ENCODE results near the gene EXD3.

The EXD3 gene

GRCh38 chr9:137309368-137310188 is 113.4 kb downstream of the EXD3 start:
- TF ChIP-seq CTCF (conservative IDR thresholded peaks at IDR 0.05; ENCODE audit: low read depth, low read length), result no peak
- Histone ChIP-seq H3K27me3 (ENCODE audit: insufficient read depth, low read depth) (no peaks in the 10 kb centered on the region; the same call in 1 of the 2 replicates), H3K4me1 (ENCODE audit: low read depth, poor library complexity, severe bottlenecking) (peaks cover 7% of the 10 kb centered on the region), H3K9ac (no peak overlapping the region), H3K36me3 (ENCODE audit: insufficient read depth) (no peaks in the 10 kb centered on the region), H3K4me3 (IDR thresholded peaks at IDR 0.05; ENCODE audit: insufficient read depth, low read depth, low read length) (no peak overlapping the region), H3K4me2 (no peak overlapping the region), H4K20me1 (ENCODE audit: insufficient read depth) (no peaks in the 10 kb centered on the region), H3K27ac (no peak overlapping the region), H2AFZ (ENCODE audit: low read depth) (no peak overlapping the region), H3K79me2 (ENCODE audit: insufficient read depth, low read depth) (no peaks in the 10 kb centered on the region)

GRCh38 chr9:137308057-137308619 is 114.8 kb downstream of the EXD3 start:
- H3K27ac ChIP-seq, result no peak overlapping the region
- no peak for TF ChIP-seq CTCF (conservative IDR thresholded peaks at IDR 0.05; ENCODE audit: low read depth, low read length)
- H3K36me3 ChIP-seq (ENCODE audit: insufficient read depth), result no peaks in the 10 kb centered on the region
- no peaks in the 10 kb centered on the region for H4K20me1 ChIP-seq (ENCODE audit: insufficient read depth)
- H3K4me2 ChIP-seq, result no peak overlapping the region
- H3K9ac ChIP-seq, result no peak overlapping the region
- peaks cover 7% of the 10 kb centered on the region for H3K4me1 ChIP-seq (ENCODE audit: low read depth, poor library complexity, severe bottlenecking)
- H2AFZ ChIP-seq (ENCODE audit: low read depth), result no peak overlapping the region
- no peaks in the 10 kb centered on the region; the same call in 1 of the 2 replicates for H3K27me3 ChIP-seq (ENCODE audit: insufficient read depth, low read depth)
- H3K4me3 ChIP-seq (IDR thresholded peaks at IDR 0.05; ENCODE audit: insufficient read depth, low read depth, low read length), result no peak overlapping the region
- H3K79me2 ChIP-seq (ENCODE audit: insufficient read depth, low read depth), result no peaks in the 10 kb centered on the region

GRCh38 chr9:137307255-137308056 is 115.5 kb downstream of the EXD3 start:
- Histone ChIP-seq H3K27me3 (ENCODE audit: insufficient read depth, low read depth) (no peaks in the 10 kb centered on the region; the same call in 1 of the 2 replicates), H3K4me1 (ENCODE audit: low read depth, poor library complexity, severe bottlenecking) (peaks cover 7% of the 10 kb centered on the region), H4K20me1 (ENCODE audit: insufficient read depth) (no peaks in the 10 kb centered on the region), H2AFZ (ENCODE audit: low read depth) (no peak overlapping the region), H3K36me3 (ENCODE audit: insufficient read depth) (no peaks in the 10 kb centered on the region), H3K79me2 (ENCODE audit: insufficient read depth, low read depth) (no peaks in the 10 kb centered on the region), H3K4me2 (no peak overlapping the region), H3K4me3 (IDR thresholded peaks at IDR 0.05; ENCODE audit: insufficient read depth, low read depth, low read length) (no peak overlapping the region), H3K9ac (no peak overlapping the region), H3K27ac (no peak overlapping the region)
- no peak for TF ChIP-seq CTCF (conservative IDR thresholded peaks at IDR 0.05; ENCODE audit: low read depth, low read length)

DNA sequence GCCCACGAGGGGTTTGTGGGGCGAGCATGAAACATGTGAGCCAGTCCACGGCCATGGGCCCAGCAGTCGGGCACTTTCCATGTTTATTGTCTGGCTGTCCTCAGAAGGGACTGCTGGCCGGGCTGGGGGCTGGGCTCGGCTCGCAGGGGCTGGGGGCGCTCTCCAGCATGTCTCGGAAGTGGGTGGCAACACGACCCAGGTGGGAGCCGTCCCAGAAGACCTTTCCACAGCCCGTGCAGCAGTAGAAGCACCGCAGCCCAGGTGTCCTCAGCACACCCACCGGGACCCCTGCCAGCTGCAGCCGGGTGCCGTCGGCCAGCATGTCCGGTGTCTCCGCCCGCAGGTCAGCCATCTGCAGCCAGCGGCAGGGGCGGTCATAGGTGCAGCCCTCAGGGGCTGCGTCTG is 116.1 kb downstream of the EXD3 start:
- no peaks in the 10 kb centered on the region for H4K20me1 ChIP-seq (ENCODE audit: insufficient read depth)
- H3K27me3 ChIP-seq (ENCODE audit: insufficient read depth, low read depth), result no peaks in the 10 kb centered on the region; the same call in 1 of the 2 replicates
- H3K4me1 ChIP-seq (ENCODE audit: low read depth, poor library complexity, severe bottlenecking), result peaks cover 7% of the 10 kb centered on the region
- no peak overlapping the region for H3K9ac ChIP-seq
- H3K4me3 ChIP-seq (IDR thresholded peaks at IDR 0.05; ENCODE audit: insufficient read depth, low read depth, low read length), result no peak overlapping the region
- H3K27ac ChIP-seq, result no peak overlapping the region
- no peak overlapping the region for H2AFZ ChIP-seq (ENCODE audit: low read depth)
- TF ChIP-seq CTCF (conservative IDR thresholded peaks at IDR 0.05; ENCODE audit: low read depth, low read length), result no peak
- no peaks in the 10 kb centered on the region for H3K79me2 ChIP-seq (ENCODE audit: insufficient read depth, low read depth)
- H3K4me2 ChIP-seq, result no peak overlapping the region
- no peaks in the 10 kb centered on the region for H3K36me3 ChIP-seq (ENCODE audit: insufficient read depth)
